GM19395 (cell line): ENCODE results near the gene TUBA1B.
A peak's percentile ranks its signal among the peaks of the same experiment; 100 is the strongest.

ENCODE experiments used
- ATAC-seq: cut with Tn5 transposase; IDR thresholded peaks from one replicate; pipeline ENCODE4 v1.9.1; 2021; ENCODE audit warnings: mild to moderate bottlenecking, moderate library complexity; ENCODE audit not compliant: unreplicated experiment

TUBA1B gene

GRCh38 chr12:49091836-49092085, 39.4 kb downstream of the TUBA1B start:
- ATAC-seq, result no peak

DNA sequence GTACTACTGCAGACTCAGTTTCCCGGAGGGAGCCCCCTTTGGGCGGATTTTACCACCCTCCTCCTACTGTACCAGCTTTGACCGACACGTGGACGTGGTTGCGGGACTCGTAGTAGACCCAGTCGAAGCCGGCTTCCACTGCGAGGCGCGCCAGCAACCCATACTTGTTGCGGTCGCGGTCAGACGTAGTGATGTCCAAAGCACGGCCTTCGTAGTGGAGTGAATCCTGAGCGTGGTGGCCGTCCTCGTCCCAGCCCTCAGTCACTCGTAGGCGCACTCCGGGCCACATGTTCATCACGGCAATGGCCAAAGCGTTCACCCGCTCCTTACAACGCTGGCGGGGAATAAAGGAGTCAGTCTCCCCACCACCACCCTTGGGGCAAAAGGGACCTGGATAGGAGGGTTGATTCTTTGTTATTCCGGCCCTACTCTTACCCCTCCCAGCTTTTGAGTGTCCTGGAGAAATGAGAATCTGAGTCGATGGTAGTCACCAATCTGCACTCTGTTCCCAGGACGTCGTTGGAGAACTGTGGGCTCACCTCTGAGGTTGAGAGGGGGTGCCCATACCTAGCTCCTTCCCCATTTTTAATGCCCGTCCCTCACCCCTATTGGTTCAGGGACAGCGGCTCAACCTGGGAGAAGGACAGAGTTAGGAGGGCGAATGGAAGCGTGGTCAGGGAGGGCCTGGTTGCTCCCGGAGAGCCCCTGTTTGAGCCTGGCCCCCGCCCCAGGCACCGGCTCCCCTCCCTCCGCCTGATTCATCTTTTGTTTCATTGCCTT, 39.9 kb downstream of the TUBA1B start:
- no peak for ATAC-seq

DNA sequence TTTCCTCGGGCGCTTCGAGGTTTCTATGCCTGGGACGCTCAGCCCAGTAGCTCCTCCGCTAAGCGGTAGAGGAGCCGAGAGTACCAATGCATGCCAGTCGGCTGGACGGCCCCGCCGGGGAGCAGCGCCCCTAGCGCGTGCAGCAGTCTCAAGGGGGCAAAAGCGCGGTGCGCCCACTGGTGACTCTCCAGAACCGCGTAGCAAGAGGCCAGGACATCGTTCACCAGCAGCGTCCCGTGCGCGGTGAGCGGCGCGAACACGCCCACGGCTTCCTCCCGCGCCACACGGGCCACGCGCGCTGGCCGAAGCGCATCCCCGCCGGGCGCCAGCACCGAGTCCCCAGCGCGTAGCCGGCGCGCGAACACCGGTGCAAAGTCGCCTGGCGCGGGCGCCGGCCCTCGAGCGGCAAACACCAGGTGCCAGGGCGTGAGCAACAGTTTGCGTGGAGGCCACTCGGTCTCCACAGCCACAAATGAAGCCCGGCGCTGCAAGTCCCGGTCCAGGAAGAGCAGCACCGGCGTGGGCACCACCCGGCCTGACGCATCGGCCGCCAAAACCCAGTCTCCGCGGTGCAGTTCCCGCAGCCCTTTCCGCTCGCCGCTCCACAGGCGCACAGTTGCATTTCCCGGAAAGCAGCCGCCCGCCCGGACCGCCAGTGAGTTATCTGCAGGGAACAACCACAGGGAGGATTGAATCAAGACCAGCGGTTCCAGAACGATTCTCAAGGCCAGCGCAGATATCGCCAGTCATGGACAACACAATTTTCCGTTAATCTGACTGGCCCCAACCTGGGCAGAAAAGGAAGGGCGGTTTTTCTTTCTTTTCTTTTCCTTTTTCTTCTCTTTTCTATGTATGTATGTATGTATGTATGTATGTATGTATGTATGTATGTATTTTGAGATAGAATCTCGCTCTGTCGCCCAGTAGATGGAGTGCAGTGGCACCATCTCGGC, 41.1 kb downstream of the TUBA1B start:
- no peak for ATAC-seq

GRCh38 chr12:49088932-49089330, 42.3 kb downstream of the TUBA1B start:
- no peak for ATAC-seq

DNA sequence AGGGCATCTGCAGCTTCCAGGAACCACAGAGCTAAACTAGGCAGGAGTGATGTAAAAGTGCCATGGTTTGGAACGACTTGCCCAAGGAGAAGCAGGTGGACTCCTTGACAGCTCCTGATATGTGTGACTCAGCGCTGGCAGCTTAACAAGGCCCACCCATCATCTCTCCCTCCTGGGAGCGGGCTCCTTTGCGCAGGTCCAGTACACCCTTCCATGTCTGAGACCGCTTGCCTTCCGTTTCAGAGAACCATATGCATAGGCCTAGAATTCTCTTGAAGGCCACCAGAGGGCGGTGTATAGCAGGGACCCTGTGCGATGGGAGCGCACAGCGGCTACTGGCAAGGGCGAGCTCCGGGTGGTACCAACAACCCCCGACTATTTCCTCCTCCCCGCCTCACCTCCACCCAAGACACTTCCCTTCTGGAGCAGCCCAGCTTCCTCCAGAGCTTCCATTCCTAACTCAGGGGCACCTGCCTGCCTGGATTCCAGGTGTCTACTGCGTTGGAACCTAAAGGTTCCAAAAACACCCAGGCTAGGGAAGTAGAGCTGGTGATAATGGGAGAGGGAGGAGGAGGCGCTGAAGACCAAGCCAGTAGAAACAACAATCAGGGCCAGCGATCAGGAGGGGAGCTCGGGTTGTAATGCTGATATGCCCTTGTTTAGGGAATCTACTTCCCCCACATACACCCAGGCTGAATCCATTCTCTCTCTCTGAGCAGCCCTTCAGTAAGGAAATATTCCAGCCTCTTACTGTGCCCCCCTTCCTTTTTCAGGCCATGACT, 42.9 kb downstream of the TUBA1B start:
- ATAC-seq, result peak; percentile 87

- no peak for ATAC-seq
These were observed 45.1 kb downstream of the TUBA1B start for GRCh38 chr12:49086116-49086515.

DNA sequence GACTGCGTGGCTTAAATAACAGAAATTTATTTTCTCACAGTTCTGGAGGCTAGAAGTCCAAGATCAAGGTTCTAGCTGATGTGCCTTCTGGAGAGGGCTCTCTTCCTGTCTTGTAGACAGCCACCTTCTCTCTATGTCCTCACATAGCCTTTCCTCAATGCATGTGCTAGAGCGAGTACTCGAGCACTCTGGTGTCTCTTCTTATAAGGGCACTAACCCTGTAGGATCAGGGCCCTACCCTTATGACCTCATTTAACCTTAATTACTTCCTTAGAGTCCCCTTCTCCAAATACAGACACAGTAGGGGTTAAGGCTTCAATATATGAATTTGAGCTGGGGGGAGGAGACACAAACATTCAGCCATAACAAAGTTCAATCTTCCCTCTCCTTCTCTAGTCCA, 46.8 kb downstream of the TUBA1B start:
- no peak for ATAC-seq

DNA sequence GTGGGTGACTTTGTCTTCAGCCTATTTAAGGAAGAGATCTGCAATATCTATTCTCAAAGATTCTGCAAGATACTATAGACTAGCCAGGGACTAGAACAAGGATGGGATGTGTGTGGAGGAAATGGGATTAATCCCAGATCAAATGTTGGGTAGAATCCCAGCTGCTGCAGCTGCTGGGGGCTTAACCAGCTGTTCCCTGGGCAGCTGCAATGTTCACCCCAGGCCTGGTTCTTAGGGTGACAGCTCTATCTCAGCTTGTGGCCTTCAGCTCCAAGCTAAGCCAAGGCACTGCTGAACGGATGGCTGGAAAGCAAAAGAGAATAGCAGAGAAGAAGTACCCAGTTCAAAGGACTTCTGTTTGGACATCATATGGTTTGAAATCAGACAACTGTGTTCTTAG, 51.4 kb downstream of the TUBA1B start:
- ATAC-seq, result no peak
